CD14-positive monocyte (primary cell): Measurements from ENCODE around the gene FAM89A. TPM values are rescaled to one million over a fixed set of nuclear protein-coding genes. Genes with fewer than 3 reads are reported as not detected.

Experiments used
- DNase-seq, 3 donors: peaks; one replicate each; pipeline ENCODE4 v3.0.0-alpha.2; 2011 to 2022
- H2AFZ ChIP-seq: 2 replicates; pipeline ENCODE4 v1.6.0; 2012; ENCODE audit warnings: mild to moderate bottlenecking, low read depth, low read length, inconsistent platforms; ENCODE audit not compliant: insufficient read depth, poor library complexity, severe bottlenecking
- H3K27ac ChIP-seq, 2 donors: 1 replicate in 1 of 2; 2 replicates in 1 of 2; pipeline ENCODE4 v1.5.1; 2012 to 2013; ENCODE audit warnings: low read length in 2 of 2, control low read depth in 1 of 2, inconsistent platforms in 1 of 2, low read depth in 1 of 2, mild to moderate bottlenecking in 1 of 2
- H3K27me3 ChIP-seq, 2 donors: one replicate each; pipeline versions ENCODE4 v1.6.0 to v1.6.1; 2011 to 2013; ENCODE audit warnings: low read length in 2 of 2; ENCODE audit not compliant: control insufficient read depth in 2 of 2, insufficient read depth in 2 of 2
- H3K36me3 ChIP-seq, 2 donors: replicated peaks in 1 of 2; 1 replicate in 1 of 2; 2 replicates in 1 of 2; pipeline versions ENCODE4 v1.5.1 to v1.6.1; 2012 to 2013; ENCODE audit warnings: low read length in 2 of 2, control low read depth in 1 of 2, inconsistent platforms in 1 of 2, mild to moderate bottlenecking in 1 of 2; ENCODE audit not compliant: insufficient read depth in 2 of 2, control insufficient read depth in 1 of 2
- H3K4me1 ChIP-seq, 2 donors: 1 replicate in 1 of 2; 2 replicates in 1 of 2; pipeline versions ENCODE4 v1.5.1 to v1.6.1; 2012 to 2013; ENCODE audit warnings: low read length in 2 of 2, control low read depth in 1 of 2, inconsistent platforms in 1 of 2, mild to moderate bottlenecking in 1 of 2, moderate library complexity in 1 of 2; ENCODE audit not compliant: insufficient read depth in 2 of 2, control insufficient read depth in 1 of 2
- H3K4me2 ChIP-seq: replicated peaks from 2 replicates; pipeline ENCODE3; 2012; ENCODE audit warnings: low read length, moderate library complexity, mild to moderate bottlenecking; ENCODE audit not compliant: poor library complexity, severe bottlenecking; ENCODE audit errors: extremely low read depth
- H3K4me3 ChIP-seq, 3 experiments: fragments of 200-600 bp in 1 of 3; sonication (generic) in 1 of 3; replicated peaks in 1 of 3; 1 replicate in 2 of 3; 2 replicates in 1 of 3; pipeline ENCODE4 v1.5.1; 2011 to 2013; ENCODE audit warnings: low read length in 3 of 3, mild to moderate bottlenecking in 3 of 3, control low read depth in 2 of 3, low read depth in 2 of 3, inconsistent platforms in 1 of 3, moderate library complexity in 1 of 3
- H3K79me2 ChIP-seq: 2 replicates; pipeline ENCODE4 v1.6.0; 2012; ENCODE audit warnings: mild to moderate bottlenecking, control low read depth, inconsistent platforms, low read length, moderate library complexity; ENCODE audit not compliant: insufficient read depth
- H3K9ac ChIP-seq: 2 replicates; pipeline ENCODE4 v1.6.0; 2017; ENCODE audit warnings: low read length, mild to moderate bottlenecking; ENCODE audit not compliant: insufficient read depth, poor library complexity, severe bottlenecking
- H3K9me3 ChIP-seq, 2 donors: replicated peaks in 1 of 2; 1 replicate in 1 of 2; 2 replicates in 1 of 2; pipeline versions ENCODE4 v1.5.1 to v1.6.1; 2012 to 2013; ENCODE audit warnings: low read length in 2 of 2, control low read depth in 1 of 2; ENCODE audit not compliant: control insufficient read depth in 1 of 2, insufficient read depth in 1 of 2
- H4K20me1 ChIP-seq: 2 replicates; pipeline ENCODE4 v1.6.0; 2012; ENCODE audit warnings: mild to moderate bottlenecking, low read length, control low read depth, moderate library complexity; ENCODE audit not compliant: insufficient read depth
- H3K27ac Mint-ChIP-seq, 7 donors: one replicate each; pipeline ENCODE4 v1.8.0; 2020; ENCODE audit warnings: mild to moderate bottlenecking in 7 of 7, mixed read lengths in 7 of 7, moderate library complexity in 6 of 7, inconsistent platforms in 2 of 7
- H3K27me3 Mint-ChIP-seq, 3 donors: one replicate each; pipeline ENCODE4 v1.8.0; 2021 to 2022; ENCODE audit warnings: low read depth in 3 of 3, mild to moderate bottlenecking in 3 of 3, mixed read lengths in 3 of 3, moderate library complexity in 3 of 3, inconsistent platforms in 1 of 3
- H3K36me3 Mint-ChIP-seq, 2 donors: one replicate each; pipeline ENCODE4 v1.8.0; 2020; ENCODE audit warnings: mixed read lengths in 2 of 2, inconsistent platforms in 1 of 2, mild to moderate bottlenecking in 1 of 2
- H3K4me1 Mint-ChIP-seq: one replicate; pipeline ENCODE4 v1.8.0; 2020; ENCODE audit warnings: mild to moderate bottlenecking, mixed read lengths
- H3K4me3 Mint-ChIP-seq, 2 donors: one replicate each; pipeline ENCODE4 v1.8.0; 2020; ENCODE audit warnings: mild to moderate bottlenecking in 2 of 2, mixed read lengths in 2 of 2, moderate library complexity in 1 of 2
- H3K9me3 Mint-ChIP-seq, 7 donors: one replicate each; pipeline ENCODE4 v1.8.0; 2020 to 2022; ENCODE audit warnings: mixed read lengths in 7 of 7, mild to moderate bottlenecking in 6 of 7, moderate library complexity in 6 of 7, inconsistent platforms in 2 of 7
- CTCF ChIP-seq: fragments of 200-600 bp; IDR thresholded peaks from one replicate; pipeline ENCODE4 v1.8.0; 2022; ENCODE audit warnings: antibody characterized with exemption, mild to moderate bottlenecking
- WGBS: methylation state at CpG from one replicate; pipeline ENCODE4 v1.1.5; 2013; ENCODE audit warnings: missing lambda C conversion rate; ENCODE audit not compliant: insufficient coverage; 5-methylcytosine and 5-hydroxymethylcytosine counted together
- intact Hi-C, 2 donors: fragments of 100-400 bp; cut with micrococcal nuclease; formaldehyde crosslinking; loops; one replicate each; pipeline versions ENCODE4 v1.15.0 to v1.15.1; 2023
- polyA plus RNA-seq, 3 donors: library from polyadenylated mRNA; depleted of rRNA in 1 of 3; unstranded in 2 of 3; stranded (reverse) in 1 of 3; fragments of 300-500 nt in 2 of 3; fragments of >200 nt in 1 of 3; fragmentation: Illumina TruSeq in 2 of 3; gene quantifications; 1 replicate in 2 of 3; 2 replicates in 1 of 3; pipeline ENCODE4 v1.2.3, GENCODE V29; 2012 to 2021

Gene FAM89A
- polyA plus RNA-seq, 3 donors, result 2.0 to 11.7 (median 4.4) TPM

- H3K4me2 ChIP-seq, result no peak overlapping the region
- no peaks in the 10 kb centered on the region for H3K4me1 ChIP-seq
- WGBS, result 85% methylated on average over 3 of the region's 3 CpGs
Measured at GRCh38 chr1:231013391-231014015, 26.6 kb downstream of the FAM89A start.

GRCh38 chr1:231011963-231012362 lies 28.1 kb downstream of the FAM89A start:
- no peaks in the 10 kb centered on the region for H3K4me1 Mint-ChIP-seq
- no peak overlapping the region for H3K27ac ChIP-seq
- H3K27ac Mint-ChIP-seq, result no peak overlapping the region
- no peaks in the 10 kb centered on the region for H3K36me3 Mint-ChIP-seq
- TF ChIP-seq CTCF, result no peak
- no peak for DNase-seq
- H3K4me2 ChIP-seq, result no peak overlapping the region
- H3K4me3 Mint-ChIP-seq, result no peak overlapping the region
- H3K9ac ChIP-seq, result no peak overlapping the region
- H3K4me1 ChIP-seq, result no peaks in the 10 kb centered on the region
- no peaks in the 10 kb centered on the region for H3K36me3 ChIP-seq
- H4K20me1 ChIP-seq, result no peaks in the 10 kb centered on the region
- H3K27me3 Mint-ChIP-seq, result no peaks in the 10 kb centered on the region
- H3K9me3 ChIP-seq, result peaks cover 0 to 2% of the 10 kb centered on the region in 2 donors
- no peak overlapping the region for H3K4me3 ChIP-seq
- no peak overlapping the region for H2AFZ ChIP-seq
- 100% methylated on average over 4 of the region's 5 CpGs for WGBS
- intact Hi-C loops, result no loop called here
- H3K9me3 Mint-ChIP-seq, result peaks cover 2 to 11% (median 7%) of the 10 kb centered on the region in 7 donors
- H3K79me2 ChIP-seq, result no peaks in the 10 kb centered on the region
- no peaks in the 10 kb centered on the region for H3K27me3 ChIP-seq

More at GRCh38 chr1:231013391-231014015, 26.6 kb downstream of the FAM89A start:
- no peak overlapping the region for H3K4me3 ChIP-seq
- H3K9me3 ChIP-seq, result no peaks in the 10 kb centered on the region
- no peak overlapping the region for H3K9ac ChIP-seq
- H3K27ac ChIP-seq, result no peak overlapping the region
- no peak overlapping the region for H3K27ac Mint-ChIP-seq
- no peak for DNase-seq
- no peaks in the 10 kb centered on the region for H4K20me1 ChIP-seq
- peaks cover 0 to 6% (median 0%) of the 10 kb centered on the region in 7 donors for H3K9me3 Mint-ChIP-seq
- no peak overlapping the region for H2AFZ ChIP-seq
- H3K36me3 ChIP-seq, result no peaks in the 10 kb centered on the region
- no peaks in the 10 kb centered on the region for H3K79me2 ChIP-seq
- intact Hi-C loops, result no loop called here
- no peaks in the 10 kb centered on the region for H3K27me3 ChIP-seq
- H3K4me1 Mint-ChIP-seq, result no peaks in the 10 kb centered on the region
- H3K27me3 Mint-ChIP-seq, result peaks cover 0 to 3% (median 0%) of the 10 kb centered on the region in 3 donors
- no peak overlapping the region for H3K4me3 Mint-ChIP-seq
- TF ChIP-seq CTCF, result no peak
- peaks cover 4 to 5% of the 10 kb centered on the region in 2 donors for H3K36me3 Mint-ChIP-seq
